ENCODE results near the gene NRARP. TPM values are rescaled to one million over a fixed set of nuclear protein-coding genes. Genes with fewer than 3 reads are reported as not detected.

Gene NRARP
- total RNA-seq, 1 donor = 0.09 TPM

DNA sequence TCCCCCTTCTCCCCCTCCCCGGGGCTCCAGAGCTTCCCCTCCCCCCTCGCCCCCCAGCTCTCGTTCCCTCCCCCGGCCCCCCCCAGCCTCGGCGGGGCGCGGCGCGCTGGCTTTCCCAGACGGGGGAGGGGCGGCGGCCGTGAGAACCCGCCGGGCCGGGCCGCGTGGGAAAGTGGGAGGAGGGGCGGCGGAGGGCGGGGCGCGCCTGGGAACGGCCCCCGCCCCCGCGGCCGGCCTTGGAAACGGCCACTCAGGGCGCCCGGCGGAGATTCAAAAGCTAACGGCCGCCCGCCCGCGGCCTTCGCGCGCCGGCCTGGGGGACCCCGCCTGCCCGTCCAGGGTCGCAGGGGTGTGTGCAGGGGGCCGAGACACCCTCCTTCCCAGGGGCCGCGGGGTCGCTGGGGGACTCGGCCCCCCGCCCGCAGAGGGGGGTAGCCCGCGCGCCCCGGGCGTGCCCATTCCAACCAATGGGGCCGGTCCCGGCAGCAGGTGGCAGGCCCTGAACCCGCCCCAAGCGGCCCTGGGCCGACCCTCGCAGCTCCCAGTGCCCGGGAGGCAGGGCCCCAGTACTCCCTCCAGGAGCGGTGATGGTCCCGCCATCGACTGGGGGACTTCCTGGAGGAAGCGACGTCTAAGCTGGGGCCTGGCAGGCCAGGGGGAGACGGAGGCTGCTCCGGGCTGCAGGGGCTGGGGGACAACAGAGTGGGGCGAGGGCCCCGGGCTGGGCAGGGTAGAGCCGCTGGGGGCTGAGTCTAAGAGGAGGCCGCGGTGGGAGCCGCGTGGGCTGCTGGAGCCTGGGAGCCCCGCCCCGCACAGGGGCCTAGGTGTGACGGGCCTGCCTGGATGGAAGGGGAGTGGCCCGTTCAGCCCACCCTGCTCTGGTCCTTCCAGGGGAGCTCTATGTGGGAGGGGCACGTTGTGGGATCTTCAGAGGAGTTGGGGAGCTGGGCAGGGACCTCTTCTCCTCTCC lies 14.2 kb upstream of the NRARP start:
- TF ChIP-seq, protein P1, sequence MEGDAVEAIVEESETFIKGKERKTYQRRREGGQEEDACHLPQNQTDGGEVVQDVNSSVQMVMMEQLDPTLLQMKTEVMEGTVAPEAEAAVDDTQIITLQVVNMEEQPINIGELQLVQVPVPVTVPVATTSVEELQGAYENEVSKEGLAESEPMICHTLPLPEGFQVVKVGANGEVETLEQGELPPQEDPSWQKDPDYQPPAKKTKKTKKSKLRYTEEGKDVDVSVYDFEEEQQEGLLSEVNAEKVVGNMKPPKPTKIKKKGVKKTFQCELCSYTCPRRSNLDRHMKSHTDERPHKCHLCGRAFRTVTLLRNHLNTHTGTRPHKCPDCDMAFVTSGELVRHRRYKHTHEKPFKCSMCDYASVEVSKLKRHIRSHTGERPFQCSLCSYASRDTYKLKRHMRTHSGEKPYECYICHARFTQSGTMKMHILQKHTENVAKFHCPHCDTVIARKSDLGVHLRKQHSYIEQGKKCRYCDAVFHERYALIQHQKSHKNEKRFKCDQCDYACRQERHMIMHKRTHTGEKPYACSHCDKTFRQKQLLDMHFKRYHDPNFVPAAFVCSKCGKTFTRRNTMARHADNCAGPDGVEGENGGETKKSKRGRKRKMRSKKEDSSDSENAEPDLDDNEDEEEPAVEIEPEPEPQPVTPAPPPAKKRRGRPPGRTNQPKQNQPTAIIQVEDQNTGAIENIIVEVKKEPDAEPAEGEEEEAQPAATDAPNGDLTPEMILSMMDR (IDR thresholded peaks at IDR 0.05; ENCODE audit: insufficient read depth, low read length) = no peak
- DNase-seq (ENCODE audit: low read depth) = no peak
- no peak overlapping the region for H3K4me3 ChIP-seq (ENCODE audit: low read depth, low read length)

DNA sequence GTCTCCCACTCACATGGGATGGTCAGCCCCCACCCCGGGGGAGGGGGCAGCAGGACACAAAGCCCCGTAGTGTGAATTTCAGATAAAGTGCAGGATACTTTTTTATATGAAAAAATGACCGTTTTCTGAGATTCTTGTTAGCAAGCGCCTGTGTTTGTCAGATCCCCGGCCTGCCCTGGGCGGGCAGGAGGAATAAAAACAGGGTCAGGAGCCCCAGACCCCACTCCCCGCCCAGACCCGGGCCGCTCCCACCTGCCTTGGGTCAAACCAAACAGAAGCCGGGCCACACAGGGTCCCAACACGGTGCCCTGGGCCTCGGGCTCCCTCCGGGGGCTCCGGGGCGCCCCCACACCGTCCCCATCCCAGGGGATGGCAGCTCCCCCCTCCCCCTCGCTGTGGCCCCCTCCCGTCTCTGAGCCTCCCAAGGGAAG lies 13.5 kb upstream of the NRARP start:
- DNase-seq (ENCODE audit: low read depth) = no peak
- no peak overlapping the region for H3K4me3 ChIP-seq (ENCODE audit: low read depth, low read length)
- TF ChIP-seq, protein P1 (IDR thresholded peaks at IDR 0.05; ENCODE audit: insufficient read depth, low read length) = no peak

DNA sequence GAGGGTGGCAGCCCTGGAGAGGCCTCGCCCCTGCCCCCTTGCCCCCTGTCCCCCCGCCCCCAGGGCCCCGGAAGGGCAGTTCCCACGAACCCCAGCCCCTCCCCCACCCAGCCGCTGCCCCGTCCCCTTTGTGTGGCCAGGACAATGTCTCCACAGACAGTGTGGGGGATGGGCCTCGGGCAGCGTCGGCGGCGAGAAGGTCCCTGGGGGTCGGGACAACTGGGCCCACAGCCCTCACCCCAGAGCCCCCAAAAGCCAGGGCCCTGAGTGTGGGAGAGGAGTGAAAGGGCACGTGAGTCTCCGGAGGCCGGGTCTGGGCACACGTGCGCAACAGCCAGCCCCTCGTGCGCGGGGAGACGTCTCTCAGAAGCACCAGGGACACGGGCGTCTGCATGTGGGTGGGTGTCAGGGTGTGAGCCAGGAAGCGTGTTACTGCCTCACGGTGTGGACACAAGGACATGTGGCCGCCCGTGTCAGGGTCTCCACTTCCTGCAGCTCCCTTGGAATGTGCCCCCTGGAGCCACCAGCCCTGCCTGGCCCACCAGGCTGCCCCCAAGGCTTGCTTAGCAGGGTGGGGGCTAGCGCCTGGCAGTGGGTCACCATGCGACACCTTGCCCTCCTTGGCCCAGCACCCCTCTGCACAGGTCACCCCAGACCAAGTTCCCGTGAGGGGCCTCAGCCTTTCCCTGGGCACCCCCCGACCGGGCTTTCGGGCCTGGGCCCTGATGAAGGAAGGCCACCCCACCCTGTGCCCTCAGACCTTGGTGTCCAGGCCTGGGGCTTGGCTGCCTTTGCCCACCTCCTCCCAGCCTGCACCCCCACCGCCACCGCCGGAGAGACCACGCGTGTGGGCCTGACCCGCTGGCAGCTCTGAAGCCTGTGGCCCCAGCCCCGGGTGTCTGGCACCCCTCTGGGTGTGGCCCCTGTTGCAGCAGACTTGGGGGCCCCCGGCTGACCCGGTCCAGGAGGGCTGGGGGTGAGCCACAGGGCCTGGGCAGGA lies 12.8 kb upstream of the NRARP start:
- DNase-seq (ENCODE audit: low read depth) = no peak
- TF ChIP-seq, protein P1 (IDR thresholded peaks at IDR 0.05; ENCODE audit: insufficient read depth, low read length) = no peak
- no peak overlapping the region for H3K4me3 ChIP-seq (ENCODE audit: low read depth, low read length)

DNA sequence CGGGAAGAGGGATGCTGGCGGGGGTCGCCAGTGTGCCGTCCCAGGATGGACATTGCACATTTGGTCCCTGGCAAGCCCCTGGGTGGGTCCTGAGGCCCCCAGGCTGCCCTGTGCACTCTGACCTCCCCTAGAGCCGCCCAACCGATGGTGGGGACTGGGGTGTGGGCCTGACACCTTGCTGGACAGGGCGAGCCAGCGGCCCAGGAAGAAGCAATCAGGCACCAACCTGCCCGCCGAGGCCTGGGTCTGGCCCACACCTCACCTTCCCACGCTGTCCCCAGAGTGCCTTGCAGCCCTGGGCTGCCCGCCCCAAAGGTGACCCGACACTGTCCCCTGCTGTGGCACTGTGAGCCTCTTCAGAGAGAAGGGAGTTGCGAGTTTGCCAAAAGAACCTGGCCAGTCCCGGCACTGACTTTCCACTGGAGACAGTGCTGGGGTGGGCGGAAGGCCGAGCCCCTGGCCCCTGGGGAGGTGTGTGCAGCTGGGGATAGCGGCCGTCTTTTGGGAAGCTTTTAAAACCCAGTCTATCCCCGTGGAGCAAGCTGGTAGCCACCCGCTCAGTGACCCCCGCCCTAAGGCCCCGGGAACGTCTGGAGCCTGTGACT lies 12.0 kb upstream of the NRARP start:
- no peak overlapping the region for H3K4me3 ChIP-seq (ENCODE audit: low read depth, low read length)
- no peak for DNase-seq (ENCODE audit: low read depth)
- TF ChIP-seq, protein P1 (IDR thresholded peaks at IDR 0.05; ENCODE audit: insufficient read depth, low read length) = no peak

DNA sequence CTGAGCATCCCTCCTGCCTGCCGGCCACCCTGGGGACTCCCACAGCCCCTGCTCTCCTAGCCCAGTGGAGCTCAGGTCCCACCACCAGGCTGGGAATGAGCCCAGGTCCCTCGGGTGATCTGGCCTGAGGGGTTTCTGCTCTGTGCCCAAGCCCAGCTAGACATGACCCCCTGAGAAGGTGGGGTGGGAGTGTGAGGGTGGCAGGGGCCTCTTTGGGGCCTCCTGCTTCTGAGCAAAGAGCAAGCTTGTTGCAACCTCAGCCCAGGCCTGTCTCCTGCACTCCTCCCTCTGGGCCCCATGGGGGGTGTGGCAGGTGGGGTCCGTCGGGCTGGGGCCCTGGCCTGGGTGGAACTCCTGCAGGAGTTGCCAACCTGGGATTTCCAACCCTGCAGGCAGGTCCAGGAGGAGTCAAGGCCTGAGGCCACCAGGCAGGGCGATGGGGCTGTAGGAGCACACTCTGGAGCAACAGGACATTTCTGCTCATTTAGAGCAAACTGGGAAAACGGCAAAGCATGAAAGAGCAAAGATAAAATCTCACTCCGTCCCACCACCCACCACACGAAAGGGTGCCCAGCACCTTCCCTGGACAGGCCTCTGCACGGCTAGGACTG lies 11.4 kb upstream of the NRARP start:
- no peak for DNase-seq (ENCODE audit: low read depth)
- TF ChIP-seq, protein P1 (IDR thresholded peaks at IDR 0.05; ENCODE audit: insufficient read depth, low read length) = no peak

DNA sequence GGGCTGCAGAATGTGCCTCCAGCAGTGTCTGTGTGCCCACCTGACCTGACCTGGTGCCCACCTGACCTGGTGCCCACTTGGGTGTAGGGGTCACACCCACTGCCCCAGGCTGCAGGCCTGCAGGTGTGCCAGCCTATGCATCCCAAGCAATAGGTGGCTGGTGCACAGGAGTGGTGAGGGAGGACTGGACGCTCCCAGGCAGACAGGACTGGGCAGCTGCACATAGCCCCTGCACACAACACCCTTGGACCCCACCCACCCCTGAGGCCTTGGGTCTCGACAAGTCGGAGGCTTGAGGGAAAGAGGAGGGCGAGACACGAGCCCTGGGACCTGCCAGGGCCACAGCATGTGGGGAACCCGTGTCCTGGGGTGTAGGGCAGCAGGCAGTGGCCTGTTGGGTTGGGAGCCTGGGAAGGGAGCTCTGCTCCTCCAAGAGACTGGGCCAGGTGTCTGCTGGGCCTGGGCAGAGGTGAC lies 10.8 kb upstream of the NRARP start:
- TF ChIP-seq, protein P1 (IDR thresholded peaks at IDR 0.05; ENCODE audit: insufficient read depth, low read length) = no peak
- no peak overlapping the region for H3K4me3 ChIP-seq (ENCODE audit: low read depth, low read length)
- DNase-seq (ENCODE audit: low read depth) = no peak

More for the DNA sequence above, 11.4 kb upstream of the NRARP start:
- H3K4me3 ChIP-seq (ENCODE audit: low read depth, low read length) = no peak overlapping the region

Measured in fibroblast of the aortic adventitia (primary cell).